WTC11 (cell line): ENCODE measurements around the gene SRRT.

Source experiments
- CREM ChIP-seq: sonication (generic); formaldehyde crosslinking; IDR thresholded peaks from 2 replicates; pipeline ENCODE4 v1.8.1; 2022; ENCODE audit warnings: mild to moderate bottlenecking, missing genetic modification reagents, moderate library complexity
- TF ChIP-seq, protein P1 (sequence below): sonication (generic); formaldehyde crosslinking; IDR thresholded peaks from 2 replicates; pipeline ENCODE4 v1.8.0; 2022; ENCODE audit warnings: mild to moderate bottlenecking, missing genetic modification reagents
- TF ChIP-seq, protein P2 (sequence below): fragments of 250-450 bp; sonication (Bioruptor Pico); IDR thresholded peaks from 2 replicates; pipeline ENCODE4 v2.1.2; 2022; ENCODE audit warnings: mild to moderate bottlenecking, moderate library complexity
- TF ChIP-seq, protein P3 (sequence below): fragments of 200-600 bp; IDR thresholded peaks from 2 replicates; pipeline ENCODE4 v1.8.0; 2022; ENCODE audit warnings: antibody characterized with exemption
- TF ChIP-seq, protein P4 (sequence below): sonication (generic); formaldehyde crosslinking; IDR thresholded peaks from 2 replicates; pipeline ENCODE4 v1.8.1; 2023; ENCODE audit warnings: mild to moderate bottlenecking, missing genetic modification reagents

DNA sequence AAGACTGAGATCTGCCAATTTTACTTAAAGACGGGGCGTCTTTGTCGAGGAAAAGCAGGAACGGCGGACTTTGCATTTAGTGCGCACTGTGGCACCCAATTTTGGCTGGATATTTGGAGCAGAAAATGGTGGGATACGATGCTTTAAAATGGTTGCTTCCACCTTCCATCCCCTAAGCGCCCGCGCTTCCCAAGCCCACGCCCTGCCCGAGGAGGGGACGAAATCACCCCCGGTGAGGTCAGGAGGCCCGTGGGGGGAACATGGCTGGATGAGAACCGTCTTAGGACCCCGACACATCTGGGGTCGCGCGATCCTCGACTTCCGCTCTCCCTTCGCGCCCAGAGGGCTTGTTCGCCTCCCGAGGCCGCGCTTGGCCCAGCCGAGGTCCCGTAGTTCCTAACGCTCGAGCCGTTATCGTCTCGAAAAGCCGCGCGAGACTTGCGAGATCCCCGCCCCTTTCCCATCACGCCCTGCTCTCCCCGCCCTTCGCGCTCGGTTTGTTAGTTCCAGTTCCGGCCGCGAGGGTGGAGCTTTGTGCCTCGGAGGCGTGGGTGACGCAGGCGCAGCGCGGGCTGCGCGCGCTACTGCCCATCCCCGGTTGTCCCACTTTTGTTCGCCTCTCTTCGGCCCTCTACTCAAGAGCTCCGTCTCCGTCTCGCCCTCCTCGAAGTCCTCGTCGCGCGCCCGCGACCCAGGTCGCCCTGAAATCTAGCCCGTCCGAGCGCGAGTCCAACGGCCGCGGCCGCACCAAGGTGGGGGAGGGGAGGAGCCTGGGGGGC lies at the start of gene SRRT:
- TF ChIP-seq, protein P1, sequence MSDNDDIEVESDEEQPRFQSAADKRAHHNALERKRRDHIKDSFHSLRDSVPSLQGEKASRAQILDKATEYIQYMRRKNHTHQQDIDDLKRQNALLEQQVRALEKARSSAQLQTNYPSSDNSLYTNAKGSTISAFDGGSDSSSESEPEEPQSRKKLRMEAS (CRISPR knock-in tag), result peak; percentile 68; the same call in 1 of the 2 replicates
- TF ChIP-seq, protein P2, sequence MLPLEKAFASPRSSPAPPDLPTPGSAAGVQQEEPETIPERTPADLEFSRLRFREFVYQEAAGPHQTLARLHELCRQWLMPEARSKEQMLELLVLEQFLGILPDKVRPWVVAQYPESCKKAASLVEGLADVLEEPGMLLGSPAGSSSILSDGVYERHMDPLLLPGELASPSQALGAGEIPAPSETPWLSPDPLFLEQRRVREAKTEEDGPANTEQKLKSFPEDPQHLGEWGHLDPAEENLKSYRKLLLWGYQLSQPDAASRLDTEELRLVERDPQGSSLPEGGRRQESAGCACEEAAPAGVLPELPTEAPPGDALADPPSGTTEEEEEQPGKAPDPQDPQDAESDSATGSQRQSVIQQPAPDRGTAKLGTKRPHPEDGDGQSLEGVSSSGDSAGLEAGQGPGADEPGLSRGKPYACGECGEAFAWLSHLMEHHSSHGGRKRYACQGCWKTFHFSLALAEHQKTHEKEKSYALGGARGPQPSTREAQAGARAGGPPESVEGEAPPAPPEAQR, result no peak
- TF ChIP-seq, protein P3, sequence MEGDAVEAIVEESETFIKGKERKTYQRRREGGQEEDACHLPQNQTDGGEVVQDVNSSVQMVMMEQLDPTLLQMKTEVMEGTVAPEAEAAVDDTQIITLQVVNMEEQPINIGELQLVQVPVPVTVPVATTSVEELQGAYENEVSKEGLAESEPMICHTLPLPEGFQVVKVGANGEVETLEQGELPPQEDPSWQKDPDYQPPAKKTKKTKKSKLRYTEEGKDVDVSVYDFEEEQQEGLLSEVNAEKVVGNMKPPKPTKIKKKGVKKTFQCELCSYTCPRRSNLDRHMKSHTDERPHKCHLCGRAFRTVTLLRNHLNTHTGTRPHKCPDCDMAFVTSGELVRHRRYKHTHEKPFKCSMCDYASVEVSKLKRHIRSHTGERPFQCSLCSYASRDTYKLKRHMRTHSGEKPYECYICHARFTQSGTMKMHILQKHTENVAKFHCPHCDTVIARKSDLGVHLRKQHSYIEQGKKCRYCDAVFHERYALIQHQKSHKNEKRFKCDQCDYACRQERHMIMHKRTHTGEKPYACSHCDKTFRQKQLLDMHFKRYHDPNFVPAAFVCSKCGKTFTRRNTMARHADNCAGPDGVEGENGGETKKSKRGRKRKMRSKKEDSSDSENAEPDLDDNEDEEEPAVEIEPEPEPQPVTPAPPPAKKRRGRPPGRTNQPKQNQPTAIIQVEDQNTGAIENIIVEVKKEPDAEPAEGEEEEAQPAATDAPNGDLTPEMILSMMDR, result no peak
- peak; percentile 38; the same call in 1 of the 2 replicates for TF ChIP-seq CREM (CRISPR knock-in tag)
- TF ChIP-seq, protein P4, sequence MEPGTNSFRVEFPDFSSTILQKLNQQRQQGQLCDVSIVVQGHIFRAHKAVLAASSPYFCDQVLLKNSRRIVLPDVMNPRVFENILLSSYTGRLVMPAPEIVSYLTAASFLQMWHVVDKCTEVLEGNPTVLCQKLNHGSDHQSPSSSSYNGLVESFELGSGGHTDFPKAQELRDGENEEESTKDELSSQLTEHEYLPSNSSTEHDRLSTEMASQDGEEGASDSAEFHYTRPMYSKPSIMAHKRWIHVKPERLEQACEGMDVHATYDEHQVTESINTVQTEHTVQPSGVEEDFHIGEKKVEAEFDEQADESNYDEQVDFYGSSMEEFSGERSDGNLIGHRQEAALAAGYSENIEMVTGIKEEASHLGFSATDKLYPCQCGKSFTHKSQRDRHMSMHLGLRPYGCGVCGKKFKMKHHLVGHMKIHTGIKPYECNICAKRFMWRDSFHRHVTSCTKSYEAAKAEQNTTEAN (CRISPR knock-in tag), result 0 out of 2 replicates have a peak, but pooled peaks have one; percentile 47
